Activated CD4-positive, alpha-beta memory T cell treated with anti-CD3 and anti-CD28 coated beads for 36 hours (primary cell): Measurements from ENCODE around the gene TH. TPM values are rescaled to one million over a fixed set of nuclear protein-coding genes. Genes with fewer than 3 reads are reported as not detected.

Experiments
- CTCF ChIA-PET: fragments of 350-600 bp; sonication (Branson Sonifier 250); formaldehyde crosslinking; loops from one replicate; lab custom pipeline; 2021; ENCODE audit warnings: antibody characterized with exemption, inconsistent platforms; lab: Charles Lee
- POLR2A ChIA-PET: fragments of 350-600 bp; sonication (Branson Sonifier 250); formaldehyde crosslinking; loops from one replicate; lab custom pipeline; 2021; ENCODE audit warnings: antibody characterized with exemption; lab: Charles Lee
- DNase-seq: peaks from one replicate; pipeline ENCODE4 v3.0.0-alpha.2; 2020
- H3K27ac Mint-ChIP-seq: one replicate; pipeline ENCODE4 v1.8.0; 2021; ENCODE audit warnings: mixed read lengths
- H3K27me3 Mint-ChIP-seq: one replicate; pipeline ENCODE4 v1.8.0; 2021; ENCODE audit warnings: mixed read lengths
- H3K36me3 Mint-ChIP-seq: one replicate; pipeline ENCODE4 v1.8.0; 2021; ENCODE audit warnings: mixed read lengths
- H3K4me1 Mint-ChIP-seq: one replicate; pipeline ENCODE4 v1.8.0; 2021; ENCODE audit warnings: low read depth, mixed read lengths
- H3K4me3 Mint-ChIP-seq: one replicate; pipeline ENCODE4 v1.8.0; 2021; ENCODE audit warnings: mild to moderate bottlenecking, mixed read lengths
- H3K9me3 Mint-ChIP-seq: one replicate; pipeline ENCODE4 v1.8.0; 2021; ENCODE audit warnings: mixed read lengths
- intact Hi-C: fragments of 100-400 bp; cut with micrococcal nuclease; formaldehyde crosslinking; loops from one replicate; pipeline ENCODE4 v1.15.1; 2023
- total RNA-seq, 2 experiments: library from RNA; stranded (reverse); gene quantifications; one replicate each; pipeline ENCODE4 v1.2.3, GENCODE V29; 2021

The TH gene
- total RNA-seq, 2 experiments from 2014 or later = not detected

- CTCF ChIA-PET = interaction anchor here (0.9 kb wide), 1 partner anchor 252 kb away, joined by 3 read pairs; no protein-coding TSS in a partner anchor
- intact Hi-C loops = no loop called here
These were observed 2.6 kb downstream of the TH start for GRCh38 chr11:2169005-2169378.

GRCh38 chr11:2168286-2169004, 3.2 kb downstream of the TH start:
- Mint-ChIP-seq H3K4me1 (no peaks in the 10 kb centered on the region), H3K9me3 (no peaks in the 10 kb centered on the region), H3K27me3 (peaks cover 4% of the 10 kb centered on the region), H3K27ac (no peak overlapping the region), H3K4me3 (no peak overlapping the region), H3K36me3 (no peaks in the 10 kb centered on the region)
- CTCF ChIA-PET = interaction anchor here (0.9 to 4.6 kb wide), 2 partner anchors 252 to 253 kb away, joined by 3 to 41 read pairs; no protein-coding TSS in a partner anchor
- POLR2A ChIA-PET = interaction anchor here (0.5 kb wide), 1 partner anchor 948 kb away, joined by 4 read pairs; no protein-coding TSS in a partner anchor
- DNase-seq = no peak
- intact Hi-C loops = no loop called here

More at GRCh38 chr11:2169005-2169378, 2.6 kb downstream of the TH start:
- Mint-ChIP-seq H3K27me3 (peaks cover 4% of the 10 kb centered on the region), H3K9me3 (no peaks in the 10 kb centered on the region), H3K4me1 (no peaks in the 10 kb centered on the region), H3K27ac (no peak overlapping the region), H3K4me3 (no peak overlapping the region), H3K36me3 (no peaks in the 10 kb centered on the region)
- no peak for DNase-seq
- POLR2A ChIA-PET = interaction anchor here (0.5 kb wide), 1 partner anchor 948 kb away, joined by 4 read pairs; no protein-coding TSS in a partner anchor

GRCh38 chr11:2167141-2168045, 4.2 kb downstream of the TH start:
- intact Hi-C loops = no loop called here
- Mint-ChIP-seq H3K9me3 (no peaks in the 10 kb centered on the region), H3K4me1 (no peaks in the 10 kb centered on the region), H3K27me3 (peaks cover 7% of the 10 kb centered on the region), H3K4me3 (no peak overlapping the region), H3K27ac (no peak overlapping the region), H3K36me3 (no peaks in the 10 kb centered on the region)
- DNase-seq = no peak
- POLR2A ChIA-PET = no interaction called here
- CTCF ChIA-PET = interaction anchor here (0.6 to 4.6 kb wide), 5 partner anchors 13 to 496 kb away, joined by 3 to 41 read pairs (median 3); no protein-coding TSS in a partner anchor

GRCh38 chr11:2166091-2166851, 5.3 kb downstream of the TH start:
- H3K4me3 Mint-ChIP-seq = no peak overlapping the region
- H3K36me3 Mint-ChIP-seq = no peaks in the 10 kb centered on the region
- no peaks in the 10 kb centered on the region for H3K4me1 Mint-ChIP-seq
- peak; percentile 56 for DNase-seq
- peaks cover 7% of the 10 kb centered on the region for H3K27me3 Mint-ChIP-seq
- POLR2A ChIA-PET = no interaction called here
- H3K9me3 Mint-ChIP-seq = no peaks in the 10 kb centered on the region
- intact Hi-C loops = loop anchor here (1.0 kb wide), 1 partner anchor 254 kb away; no protein-coding TSS in a partner anchor
- H3K27ac Mint-ChIP-seq = no peak overlapping the region
- CTCF ChIA-PET = interaction anchor here (0.6 to 4.6 kb wide), 5 partner anchors 15 to 330 kb away, joined by 3 to 41 read pairs (median 3); no protein-coding TSS in a partner anchor

- no peak for DNase-seq
- Mint-ChIP-seq H3K27me3 (peaks cover 7% of the 10 kb centered on the region), H3K4me1 (no peaks in the 10 kb centered on the region), H3K4me3 (no peak overlapping the region), H3K36me3 (no peaks in the 10 kb centered on the region), H3K9me3 (no peaks in the 10 kb centered on the region), H3K27ac (no peak overlapping the region)
- intact Hi-C loops = no loop called here
- ChIA-PET POLR2A (no interaction called here), CTCF (interaction anchor here (1.1 to 4.6 kb wide), 3 partner anchors 14 to 256 kb away, joined by 3 to 41 read pairs (median 15); no protein-coding TSS in a partner anchor)
These were observed 6.0 kb downstream of the TH start for GRCh38 chr11:2165571-2165970.

GRCh38 chr11:2164861-2165555, 6.6 kb downstream of the TH start:
- Mint-ChIP-seq H3K9me3 (no peaks in the 10 kb centered on the region), H3K4me1 (no peaks in the 10 kb centered on the region), H3K27me3 (peaks cover 7% of the 10 kb centered on the region), H3K27ac (no peak overlapping the region), H3K4me3 (no peak overlapping the region), H3K36me3 (no peaks in the 10 kb centered on the region)
- no peak for DNase-seq
- POLR2A ChIA-PET = no interaction called here
- intact Hi-C loops = no loop called here
- CTCF ChIA-PET = interaction anchor here (0.6 to 4.6 kb wide), 4 partner anchors 14 to 256 kb away, joined by 3 to 41 read pairs (median 9); no protein-coding TSS in a partner anchor

- H3K4me3 Mint-ChIP-seq = no peak overlapping the region
- ChIA-PET CTCF (interaction anchor here (0.7 to 4.6 kb wide), 3 partner anchors 128 to 257 kb away, joined by 3 to 41 read pairs (median 7); no protein-coding TSS in a partner anchor), POLR2A (interaction anchor here (0.6 kb wide), 1 partner anchor 255 kb away, joined by 3 read pairs; no protein-coding TSS in a partner anchor)
- H3K4me1 Mint-ChIP-seq = no peaks in the 10 kb centered on the region
- no peaks in the 10 kb centered on the region for H3K9me3 Mint-ChIP-seq
- no peak overlapping the region for H3K27ac Mint-ChIP-seq
- DNase-seq = no peak
- intact Hi-C loops = no loop called here
- no peaks in the 10 kb centered on the region for H3K36me3 Mint-ChIP-seq
- peaks cover 7% of the 10 kb centered on the region for H3K27me3 Mint-ChIP-seq
These were observed 7.5 kb downstream of the TH start for GRCh38 chr11:2164081-2164480.

GRCh38 chr11:2163428-2163978, 8.1 kb downstream of the TH start:
- Mint-ChIP-seq H3K36me3 (no peaks in the 10 kb centered on the region), H3K9me3 (no peaks in the 10 kb centered on the region)
- CTCF ChIA-PET = interaction anchor here (0.6 to 2.2 kb wide), 5 partner anchors 12 to 258 kb away, joined by 3 to 10 read pairs (median 3); no protein-coding TSS in a partner anchor

GRCh38 chr11:2160736-2161259, 10.8 kb downstream of the TH start, which contains the start of gene INS:
TSS of gene INS (minus strand) at chr11:2161209. CDS start at chr11:2160971, 238 bp downstream.
- no peaks in the 10 kb centered on the region for H3K9me3 Mint-ChIP-seq
- POLR2A ChIA-PET = no interaction called here
- no peak within 1 kb of the TSS for H3K4me3 Mint-ChIP-seq
- peaks cover 7% of the 10 kb centered on the region for H3K27me3 Mint-ChIP-seq
- CTCF ChIA-PET = interaction anchor here (1.9 kb wide), 1 partner anchor 10 kb away, joined by 7 read pairs; no protein-coding TSS in a partner anchor
- no peak within 1 kb of the TSS for H3K27ac Mint-ChIP-seq
- H3K36me3 Mint-ChIP-seq = no peaks in the 10 kb centered on the region
- H3K4me1 Mint-ChIP-seq = no peaks in the 10 kb centered on the region
- intact Hi-C loops = no loop called here
- no peak for DNase-seq

More at GRCh38 chr11:2163428-2163978, 8.1 kb downstream of the TH start:
- no peaks in the 10 kb centered on the region for H3K4me1 Mint-ChIP-seq
- intact Hi-C loops = no loop called here
- no peak overlapping the region for H3K27ac Mint-ChIP-seq
- POLR2A ChIA-PET = interaction anchor here (0.6 kb wide), 1 partner anchor 256 kb away, joined by 3 read pairs; no protein-coding TSS in a partner anchor
- H3K4me3 Mint-ChIP-seq = no peak overlapping the region
- peaks cover 7% of the 10 kb centered on the region for H3K27me3 Mint-ChIP-seq
- no peak for DNase-seq
